Vagina (tissue), 2 donors: ENCODE results near the gene CDK5R1. TPM values are rescaled to one million over a fixed set of nuclear protein-coding genes. Genes with fewer than 3 reads are reported as not detected.

Source experiments
- DNase-seq, 2 donors: peaks; one replicate each; pipeline ENCODE4 v3.0.0-alpha.2; 2017; ENCODE audit errors: extremely low spot score in 2 of 2
- H3K27ac ChIP-seq: fragments of 200-600 bp; sonication (generic); one replicate; pipeline ENCODE4 v1.5.1; 2019
- H3K27me3 ChIP-seq: fragments of 200-600 bp; sonication (generic); one replicate; pipeline ENCODE4 v1.5.1; 2019
- H3K36me3 ChIP-seq, 2 donors: fragments of 200-600 bp; sonication (generic); one replicate each; pipeline ENCODE4 v1.5.1; 2017 to 2019
- H3K4me1 ChIP-seq: fragments of 200-600 bp; sonication (generic); one replicate; pipeline ENCODE4 v1.5.1; 2019
- H3K4me3 ChIP-seq, 2 donors: fragments of 200-600 bp; sonication (generic); 1 replicate in 1 of 2; 2 replicates in 1 of 2; pipeline ENCODE4 v1.5.1; 2016 to 2019
- H3K9me3 ChIP-seq: fragments of 200-600 bp; sonication (generic); one replicate; pipeline ENCODE4 v1.5.1; 2019
- POLR2A ChIP-seq, 2 donors: fragments of 450-650 bp; IDR thresholded peaks; one replicate each; pipeline ENCODE4 v1.6.1; 2017; ENCODE audit warnings: antibody characterized with exemption in 2 of 2, mild to moderate bottlenecking in 2 of 2, moderate library complexity in 2 of 2
- POLR2AphosphoS5 ChIP-seq, 2 donors: sonication (generic); formaldehyde crosslinking; IDR thresholded peaks; one replicate each; pipeline ENCODE4 v1.9.0; 2017; ENCODE audit warnings: antibody characterized with exemption in 2 of 2, mild to moderate bottlenecking in 2 of 2, low read depth in 1 of 2; ENCODE audit not compliant: insufficient read depth in 1 of 2
- intact Hi-C: fragments of 100-400 bp; cut with DNase I; formaldehyde crosslinking; loops from one replicate; pipeline ENCODE4 v1.15.1; 2023
- total RNA-seq: library from RNA; depleted of rRNA; stranded (reverse); fragments of >200 nt; gene quantifications from one replicate; pipeline ENCODE4 v1.2.3, GENCODE V29; 2016
- TF ChIP-seq, protein P1 (sequence below), 3 experiments: fragments of 450-650 bp in 2 of 3; fragments of 200-600 bp in 1 of 3; sonication (generic) in 1 of 3; IDR thresholded peaks; one replicate each; pipeline ENCODE4 v1.5.1; 2017 to 2019; ENCODE audit warnings: antibody characterized with exemption in 3 of 3, mild to moderate bottlenecking in 2 of 3, moderate library complexity in 2 of 3

Gene CDK5R1
- total RNA-seq, 1 donor from 2014 or later: 4.9 TPM

DNA sequence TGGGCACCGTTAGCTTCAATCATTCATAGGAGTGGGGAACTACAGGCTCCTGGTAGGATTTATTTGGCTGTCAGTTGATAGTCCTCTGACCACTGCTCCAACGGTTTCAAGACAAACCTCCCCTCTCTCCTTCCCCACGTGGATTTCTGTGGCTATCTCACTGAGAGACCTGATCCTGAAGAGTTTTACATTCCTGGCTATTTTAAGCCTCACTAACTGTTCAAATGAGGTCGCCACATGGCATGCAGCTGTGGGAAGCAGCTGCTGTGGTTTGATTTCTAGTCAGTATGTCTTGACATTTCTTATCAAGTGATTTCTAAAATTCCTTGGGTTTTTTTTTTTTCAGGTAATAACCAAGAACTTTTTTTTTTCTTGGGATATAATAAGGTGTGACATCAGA is 38.3 kb downstream of the CDK5R1 start:
- DNase-seq: no peak
- H3K27ac ChIP-seq: no peak overlapping the region
- H3K4me3 ChIP-seq: no peak overlapping the region
- no peaks in the 10 kb centered on the region for H3K36me3 ChIP-seq
- intact Hi-C loops: no loop called here
- H3K4me1 ChIP-seq: peaks cover 5% of the 10 kb centered on the region
- TF ChIP-seq POLR2AphosphoS5 (IDR thresholded peaks at IDR 0.05; ENCODE audit: insufficient read depth in 1 of 2, low read depth in 1 of 2) (no peak), POLR2A (IDR thresholded peaks at IDR 0.05) (no peak)
- TF ChIP-seq, protein P1, sequence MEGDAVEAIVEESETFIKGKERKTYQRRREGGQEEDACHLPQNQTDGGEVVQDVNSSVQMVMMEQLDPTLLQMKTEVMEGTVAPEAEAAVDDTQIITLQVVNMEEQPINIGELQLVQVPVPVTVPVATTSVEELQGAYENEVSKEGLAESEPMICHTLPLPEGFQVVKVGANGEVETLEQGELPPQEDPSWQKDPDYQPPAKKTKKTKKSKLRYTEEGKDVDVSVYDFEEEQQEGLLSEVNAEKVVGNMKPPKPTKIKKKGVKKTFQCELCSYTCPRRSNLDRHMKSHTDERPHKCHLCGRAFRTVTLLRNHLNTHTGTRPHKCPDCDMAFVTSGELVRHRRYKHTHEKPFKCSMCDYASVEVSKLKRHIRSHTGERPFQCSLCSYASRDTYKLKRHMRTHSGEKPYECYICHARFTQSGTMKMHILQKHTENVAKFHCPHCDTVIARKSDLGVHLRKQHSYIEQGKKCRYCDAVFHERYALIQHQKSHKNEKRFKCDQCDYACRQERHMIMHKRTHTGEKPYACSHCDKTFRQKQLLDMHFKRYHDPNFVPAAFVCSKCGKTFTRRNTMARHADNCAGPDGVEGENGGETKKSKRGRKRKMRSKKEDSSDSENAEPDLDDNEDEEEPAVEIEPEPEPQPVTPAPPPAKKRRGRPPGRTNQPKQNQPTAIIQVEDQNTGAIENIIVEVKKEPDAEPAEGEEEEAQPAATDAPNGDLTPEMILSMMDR (IDR thresholded peaks at IDR 0.05): no peak
- no peaks in the 10 kb centered on the region for H3K27me3 ChIP-seq
- H3K9me3 ChIP-seq: no peaks in the 10 kb centered on the region

DNA sequence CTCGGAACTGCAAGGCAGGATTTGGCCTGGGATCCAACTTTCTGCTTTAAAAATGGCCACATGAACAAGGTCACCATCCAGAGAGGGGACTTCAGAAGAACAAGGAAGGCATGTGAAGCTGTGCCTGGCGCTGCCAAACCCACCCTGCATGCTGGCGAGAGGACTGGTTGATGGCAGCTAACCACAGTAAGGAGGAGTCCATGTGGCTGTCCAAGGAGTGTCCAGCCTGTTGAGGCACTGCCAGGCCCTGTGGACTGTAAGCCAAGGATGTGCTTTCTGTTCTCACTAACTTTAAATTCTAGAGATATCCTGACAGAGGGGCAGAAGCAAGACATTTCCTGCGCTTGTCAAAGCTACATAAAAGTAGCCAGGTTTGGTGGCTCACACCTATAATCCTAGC is 40.4 kb downstream of the CDK5R1 start:
- Histone ChIP-seq H3K36me3 (no peaks in the 10 kb centered on the region), H3K4me3 (no peak overlapping the region), H3K4me1 (no peaks in the 10 kb centered on the region), H3K27ac (no peak overlapping the region), H3K27me3 (no peaks in the 10 kb centered on the region), H3K9me3 (no peaks in the 10 kb centered on the region)
- TF ChIP-seq POLR2AphosphoS5 (IDR thresholded peaks at IDR 0.05; ENCODE audit: insufficient read depth in 1 of 2, low read depth in 1 of 2) (no peak), POLR2A (IDR thresholded peaks at IDR 0.05) (no peak)
- intact Hi-C loops: no loop called here
- DNase-seq: no peak

DNA sequence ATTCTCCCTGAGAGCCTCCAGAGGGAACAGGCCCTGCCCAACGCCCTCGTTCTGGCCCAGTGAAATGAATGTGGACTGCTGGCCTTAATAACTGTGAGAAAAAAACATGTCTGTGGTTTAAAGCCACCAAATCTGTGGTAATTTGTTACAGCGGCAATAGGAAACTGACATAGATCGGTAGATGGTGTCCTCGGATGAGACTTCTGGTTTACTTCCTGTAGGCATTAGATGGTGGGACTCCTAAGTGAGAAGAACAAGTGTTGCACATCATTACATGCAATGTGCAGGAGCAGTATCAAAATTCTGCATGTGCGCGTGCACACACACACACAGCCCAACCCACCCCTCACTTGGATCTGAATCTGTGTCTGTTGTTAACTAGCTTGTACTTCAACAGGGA is 42.0 kb downstream of the CDK5R1 start:
- no peaks in the 10 kb centered on the region for H3K36me3 ChIP-seq
- no peaks in the 10 kb centered on the region for H3K9me3 ChIP-seq
- intact Hi-C loops: no loop called here
- no peak overlapping the region for H3K27ac ChIP-seq
- H3K4me3 ChIP-seq: no peak overlapping the region
- DNase-seq: no peak
- no peaks in the 10 kb centered on the region for H3K4me1 ChIP-seq
- H3K27me3 ChIP-seq: no peaks in the 10 kb centered on the region
- TF ChIP-seq, protein P1 (IDR thresholded peaks at IDR 0.05): no peak
- TF ChIP-seq POLR2AphosphoS5 (IDR thresholded peaks at IDR 0.05; ENCODE audit: insufficient read depth in 1 of 2, low read depth in 1 of 2): no peak
- TF ChIP-seq POLR2A (IDR thresholded peaks at IDR 0.05): no peak

DNA sequence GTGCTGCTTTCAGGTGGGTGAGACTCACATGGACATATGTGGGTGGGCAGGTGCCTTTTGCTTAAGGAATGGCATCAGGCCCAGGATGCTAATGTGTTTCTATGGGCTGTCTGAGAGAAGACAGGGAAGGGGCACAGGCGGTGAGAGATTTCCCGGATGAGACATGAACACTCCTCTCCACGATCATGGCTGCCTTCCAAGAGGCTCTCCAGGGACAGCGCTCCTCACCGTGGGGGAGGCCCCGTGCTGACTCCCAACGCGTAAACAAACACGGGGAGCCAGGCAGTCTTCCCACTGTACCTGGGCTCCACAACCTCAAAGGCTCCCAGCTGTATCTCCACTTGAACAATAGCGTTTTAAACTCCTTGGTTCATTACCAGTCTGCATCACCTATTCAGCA is 42.8 kb downstream of the CDK5R1 start:
- Histone ChIP-seq H3K36me3 (no peaks in the 10 kb centered on the region), H3K27ac (no peak overlapping the region), H3K4me1 (no peaks in the 10 kb centered on the region), H3K9me3 (no peaks in the 10 kb centered on the region), H3K27me3 (no peaks in the 10 kb centered on the region), H3K4me3 (no peak overlapping the region)
- intact Hi-C loops: no loop called here
- TF ChIP-seq, protein P1 (IDR thresholded peaks at IDR 0.05): no peak
- TF ChIP-seq POLR2AphosphoS5 (IDR thresholded peaks at IDR 0.05; ENCODE audit: insufficient read depth in 1 of 2, low read depth in 1 of 2) (no peak), POLR2A (IDR thresholded peaks at IDR 0.05) (no peak)
- no peak for DNase-seq

DNA sequence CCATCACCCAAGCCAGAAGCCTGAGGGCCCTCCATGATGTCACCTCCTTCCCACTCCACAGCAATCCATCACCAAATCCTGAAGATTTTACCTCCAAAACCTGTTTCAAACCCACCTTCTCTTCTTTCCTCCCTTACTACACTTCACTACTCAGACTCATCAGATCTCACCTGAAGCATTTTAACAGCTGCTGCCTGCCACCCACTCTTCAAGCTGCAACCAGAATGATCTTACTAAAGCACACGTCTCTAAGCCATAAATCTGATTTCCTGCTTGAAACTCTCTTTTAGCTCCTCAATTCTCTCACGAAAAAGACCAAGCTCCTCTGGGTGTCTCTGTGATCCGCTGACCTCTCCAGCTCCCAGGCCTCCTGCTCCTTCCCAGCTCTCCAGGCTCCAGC is 46.5 kb downstream of the CDK5R1 start:
- intact Hi-C loops: no loop called here
- no peaks in the 10 kb centered on the region for H3K27me3 ChIP-seq
- no peak for TF ChIP-seq POLR2AphosphoS5 (IDR thresholded peaks at IDR 0.05; ENCODE audit: insufficient read depth in 1 of 2, low read depth in 1 of 2)
- TF ChIP-seq, protein P1 (IDR thresholded peaks at IDR 0.05): no peak
- no peak for TF ChIP-seq POLR2A (IDR thresholded peaks at IDR 0.05)
- DNase-seq: no peak
- H3K36me3 ChIP-seq: no peaks in the 10 kb centered on the region
- H3K4me1 ChIP-seq: no peaks in the 10 kb centered on the region
- no peak overlapping the region for H3K27ac ChIP-seq
- H3K9me3 ChIP-seq: no peaks in the 10 kb centered on the region
- H3K4me3 ChIP-seq: no peak overlapping the region
